HEK293 (cell line): ENCODE measurements around the gene CSK.

Experiments used
- CTCF ChIA-PET: fragments of 350-600 bp; formaldehyde crosslinking; extraction: SDS; loops from one replicate; lab custom pipeline; 2021; ENCODE audit warnings: antibody characterized with exemption; lab: Yijun Ruan, JAX
- POLR2A ChIA-PET: fragments of 300-600 bp; formaldehyde crosslinking; extraction: SDS; loops from one replicate; lab custom pipeline; 2020; ENCODE audit warnings: antibody characterized with exemption, inconsistent platforms; lab: Yijun Ruan, JAX
- H3K27ac ChIP-seq: fragments of 200-500 bp; sonication (Bioruptor generic); 2 replicates; pipeline ENCODE4 v1.5.1; 2014; ENCODE audit warnings: low read depth, low read length, control low read depth, inconsistent platforms; ENCODE audit errors: extremely low read depth
- H3K36me3 ChIP-seq, 2 experiments: fragments of 200-500 bp in 1 of 2; sonication (Bioruptor generic) in 1 of 2; 1 replicate in 1 of 2; 2 replicates in 1 of 2; pipeline ENCODE4 v1.5.1; 2014 to 2017; ENCODE audit warnings: inconsistent platforms in 2 of 2, low read length in 2 of 2; ENCODE audit not compliant: control insufficient read depth in 2 of 2, insufficient read depth in 1 of 2
- H3K4me1 ChIP-seq: fragments of 200-500 bp; sonication (Bioruptor generic); 2 replicates; pipeline ENCODE4 v1.5.1; 2014; ENCODE audit warnings: mild to moderate bottlenecking, low read length, inconsistent platforms; ENCODE audit not compliant: control insufficient read depth, insufficient read depth
- H3K4me3 ChIP-seq: 2 replicates; pipeline ENCODE4 v1.5.1; 2011; ENCODE audit warnings: low read depth, mild to moderate bottlenecking, control low read depth, low read length, moderate library complexity
- H3K9me3 ChIP-seq: fragments of 200-500 bp; sonication (Bioruptor generic); 2 replicates; pipeline ENCODE4 v1.5.1; 2014; ENCODE audit warnings: low read depth, low read length, inconsistent platforms; ENCODE audit not compliant: control insufficient read depth, insufficient read depth
- HOXA7 ChIP-seq: sonication (generic); formaldehyde crosslinking; IDR thresholded peaks from 2 replicates; pipeline ENCODE4 v1.8.1; 2022; ENCODE audit warnings: missing genetic modification reagents, borderline replicate concordance
- RBAK ChIP-seq: fragments of 450-650 bp; formaldehyde crosslinking; IDR thresholded peaks from 2 replicates; pipeline ENCODE4 v1.5.1; 2016; ENCODE audit warnings: missing biosample characterization, missing genetic modification characterization
- SETDB1 ChIP-seq: IDR thresholded peaks from one replicate; pipeline ENCODE4 v1.6.1; 2017; ENCODE audit warnings: mild to moderate bottlenecking, low read length, moderate library complexity, mixed read lengths; ENCODE audit not compliant: insufficient read length
- ZNF121 ChIP-seq: fragments of 450-650 bp; formaldehyde crosslinking; IDR thresholded peaks from 2 replicates; pipeline ENCODE4 v1.5.1; 2016; ENCODE audit warnings: missing biosample characterization, missing genetic modification characterization
- ZNF223 ChIP-seq: fragments of 450-650 bp; formaldehyde crosslinking; IDR thresholded peaks from 2 replicates; pipeline ENCODE4 v1.5.1; 2016; ENCODE audit warnings: missing biosample characterization, missing genetic modification characterization
- ZNF239 ChIP-seq: fragments of 450-650 bp; formaldehyde crosslinking; IDR thresholded peaks from 2 replicates; pipeline ENCODE4 v1.5.1; 2016; ENCODE audit warnings: missing biosample characterization, missing genetic modification characterization
- ZNF24 ChIP-seq: fragments of 450-650 bp; formaldehyde crosslinking; IDR thresholded peaks from 2 replicates; pipeline ENCODE4 v1.5.1; 2016; ENCODE audit warnings: missing biosample characterization, missing genetic modification characterization
- ZNF341 ChIP-seq: fragments of 450-650 bp; formaldehyde crosslinking; IDR thresholded peaks from 2 replicates; pipeline ENCODE4; 2016; ENCODE audit warnings: low read depth, missing biosample characterization, missing genetic modification characterization
- ZNF549 ChIP-seq: fragments of 450-650 bp; IDR thresholded peaks from 2 replicates; pipeline ENCODE4 v1.5.1; 2018; ENCODE audit warnings: missing biosample characterization, missing genetic modification characterization, mild to moderate bottlenecking, inconsistent platforms, moderate library complexity
- ZNF555 ChIP-seq: fragments of 450-650 bp; formaldehyde crosslinking; conservative IDR thresholded peaks from 2 replicates; pipeline ENCODE4 v1.5.1; 2017; ENCODE audit warnings: missing biosample characterization, mild to moderate bottlenecking, missing genetic modification characterization, inconsistent platforms
- ZNF623 ChIP-seq: fragments of 450-650 bp; formaldehyde crosslinking; IDR thresholded peaks from 2 replicates; pipeline ENCODE4 v1.5.1; 2016; ENCODE audit warnings: missing biosample characterization, missing genetic modification characterization
- ZNF658 ChIP-seq: fragments of 450-650 bp; formaldehyde crosslinking; IDR thresholded peaks from 2 replicates; pipeline ENCODE4; 2016; ENCODE audit warnings: missing biosample characterization, missing genetic modification characterization
- ZNF777 ChIP-seq: fragments of 450-650 bp; formaldehyde crosslinking; IDR thresholded peaks from 2 replicates; pipeline ENCODE4 v1.5.1; 2017; ENCODE audit warnings: missing biosample characterization, missing genetic modification characterization, borderline replicate concordance
- ZNF830 ChIP-seq: fragments of 450-650 bp; IDR thresholded peaks from 2 replicates; pipeline ENCODE4 v1.5.0; 2018; ENCODE audit warnings: missing biosample characterization, missing genetic modification characterization, low read depth, mild to moderate bottlenecking, moderate library complexity
- ZSCAN23 ChIP-seq: fragments of 450-650 bp; formaldehyde crosslinking; IDR thresholded peaks from 2 replicates; pipeline ENCODE4 v1.5.1; 2016; ENCODE audit warnings: missing biosample characterization, missing genetic modification characterization
- TF ChIP-seq, protein P1 (sequence below): fragments of 450-650 bp; IDR thresholded peaks from 2 replicates; pipeline ENCODE4 v1.5.1; 2018; ENCODE audit warnings: missing biosample characterization, mild to moderate bottlenecking, missing genetic modification characterization
- TF ChIP-seq, protein P2 (sequence below): fragments of 450-650 bp; formaldehyde crosslinking; IDR thresholded peaks from 2 replicates; pipeline ENCODE4 v1.5.1; 2016; ENCODE audit warnings: missing biosample characterization, missing genetic modification characterization
- TF ChIP-seq, protein P3 (sequence below): fragments of 450-650 bp; formaldehyde crosslinking; IDR thresholded peaks from 2 replicates; pipeline ENCODE4 v1.5.1; 2016; ENCODE audit warnings: missing biosample characterization, missing genetic modification characterization
- TF ChIP-seq, protein P4 (sequence below): fragments of 450-650 bp; formaldehyde crosslinking; IDR thresholded peaks from 2 replicates; pipeline ENCODE4 v1.5.1; 2016; ENCODE audit warnings: missing biosample characterization, missing genetic modification characterization
- TF ChIP-seq, protein P5 (sequence below): fragments of 450-650 bp; formaldehyde crosslinking; IDR thresholded peaks from 2 replicates; pipeline ENCODE4 v1.5.1; 2016; ENCODE audit warnings: missing biosample characterization, missing genetic modification characterization, low read depth
- TF ChIP-seq, protein P6 (sequence below): fragments of 450-650 bp; formaldehyde crosslinking; IDR thresholded peaks from 2 replicates; pipeline ENCODE4 v1.5.1; 2016; ENCODE audit warnings: missing biosample characterization, missing genetic modification characterization

The CSK gene

DNA sequence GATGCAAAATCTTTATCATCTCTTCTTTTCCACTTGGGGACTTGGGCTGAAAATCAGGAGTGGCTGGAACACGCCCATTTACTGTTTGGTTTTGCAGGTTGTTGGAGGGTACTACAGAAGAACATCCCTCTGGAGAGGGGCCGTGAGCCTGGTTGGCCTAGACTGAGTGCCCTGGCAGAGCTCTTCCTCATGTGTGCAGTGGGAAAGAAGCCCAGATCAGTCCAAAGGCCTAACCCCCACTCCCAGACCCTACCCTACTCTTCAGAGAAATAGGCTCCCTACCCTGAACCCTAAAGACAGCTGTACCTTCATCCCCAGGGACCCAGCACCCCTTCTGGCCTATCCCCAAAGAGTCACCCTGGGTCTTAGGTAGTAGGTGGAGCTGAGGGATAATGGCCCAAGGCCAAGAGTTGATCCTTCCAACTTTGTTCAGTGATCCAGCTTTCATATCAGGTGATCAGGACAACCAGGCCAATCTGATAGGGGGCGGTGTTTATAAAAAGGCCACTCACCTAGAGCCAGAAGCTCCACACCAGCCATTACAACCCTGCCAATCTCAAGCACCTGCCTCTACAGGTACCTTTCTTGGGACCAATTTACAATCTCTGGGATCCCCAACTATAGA lies 33.4 kb upstream of the CSK start, which contains the start of gene CYP1A2:
CYP1A2 (plus strand) TSS at position 524 of the 625 bp plus-strand sequence. CDS start 894 bp downstream, outside the sequence.
- POLR2A ChIA-PET = interaction anchor here (0.8 kb wide), 1 partner anchor 107 kb away, joined by 3 read pairs; no protein-coding TSS in a partner anchor

DNA sequence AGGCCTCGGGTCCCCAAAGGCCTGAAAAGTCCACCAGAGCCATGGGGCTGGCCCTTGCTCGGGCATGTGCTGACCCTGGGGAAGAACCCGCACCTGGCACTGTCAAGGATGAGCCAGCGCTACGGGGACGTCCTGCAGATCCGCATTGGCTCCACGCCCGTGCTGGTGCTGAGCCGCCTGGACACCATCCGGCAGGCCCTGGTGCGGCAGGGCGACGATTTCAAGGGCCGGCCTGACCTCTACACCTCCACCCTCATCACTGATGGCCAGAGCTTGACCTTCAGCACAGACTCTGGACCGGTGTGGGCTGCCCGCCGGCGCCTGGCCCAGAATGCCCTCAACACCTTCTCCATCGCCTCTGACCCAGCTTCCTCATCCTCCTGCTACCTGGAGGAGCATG lies 32.0 kb upstream of the CSK start:
- POLR2A ChIA-PET = no interaction called here
- H3K4me1 ChIP-seq = no peaks in the 10 kb centered on the region
- no peak overlapping the region for H3K27ac ChIP-seq
- CTCF ChIA-PET = interaction anchor here (1.6 to 6.0 kb wide), 2 partner anchors 20 to 38 kb away, joined by 4 to 45 read pairs; no protein-coding TSS in a partner anchor
- H3K4me3 ChIP-seq = no peak overlapping the region
- no peaks in the 10 kb centered on the region for H3K9me3 ChIP-seq
- no peaks in the 10 kb centered on the region; a peak in 1 of 3 replicates for H3K36me3 ChIP-seq
- no peak for TF ChIP-seq SETDB1
- TF ChIP-seq, protein P1, sequence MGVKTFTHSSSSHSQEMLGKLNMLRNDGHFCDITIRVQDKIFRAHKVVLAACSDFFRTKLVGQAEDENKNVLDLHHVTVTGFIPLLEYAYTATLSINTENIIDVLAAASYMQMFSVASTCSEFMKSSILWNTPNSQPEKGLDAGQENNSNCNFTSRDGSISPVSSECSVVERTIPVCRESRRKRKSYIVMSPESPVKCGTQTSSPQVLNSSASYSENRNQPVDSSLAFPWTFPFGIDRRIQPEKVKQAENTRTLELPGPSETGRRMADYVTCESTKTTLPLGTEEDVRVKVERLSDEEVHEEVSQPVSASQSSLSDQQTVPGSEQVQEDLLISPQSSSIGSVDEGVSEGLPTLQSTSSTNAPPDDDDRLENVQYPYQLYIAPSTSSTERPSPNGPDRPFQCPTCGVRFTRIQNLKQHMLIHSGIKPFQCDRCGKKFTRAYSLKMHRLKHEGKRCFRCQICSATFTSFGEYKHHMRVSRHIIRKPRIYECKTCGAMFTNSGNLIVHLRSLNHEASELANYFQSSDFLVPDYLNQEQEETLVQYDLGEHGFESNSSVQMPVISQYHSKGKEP (tag by site-specific recombination) = no peak
- TF ChIP-seq, protein P2, sequence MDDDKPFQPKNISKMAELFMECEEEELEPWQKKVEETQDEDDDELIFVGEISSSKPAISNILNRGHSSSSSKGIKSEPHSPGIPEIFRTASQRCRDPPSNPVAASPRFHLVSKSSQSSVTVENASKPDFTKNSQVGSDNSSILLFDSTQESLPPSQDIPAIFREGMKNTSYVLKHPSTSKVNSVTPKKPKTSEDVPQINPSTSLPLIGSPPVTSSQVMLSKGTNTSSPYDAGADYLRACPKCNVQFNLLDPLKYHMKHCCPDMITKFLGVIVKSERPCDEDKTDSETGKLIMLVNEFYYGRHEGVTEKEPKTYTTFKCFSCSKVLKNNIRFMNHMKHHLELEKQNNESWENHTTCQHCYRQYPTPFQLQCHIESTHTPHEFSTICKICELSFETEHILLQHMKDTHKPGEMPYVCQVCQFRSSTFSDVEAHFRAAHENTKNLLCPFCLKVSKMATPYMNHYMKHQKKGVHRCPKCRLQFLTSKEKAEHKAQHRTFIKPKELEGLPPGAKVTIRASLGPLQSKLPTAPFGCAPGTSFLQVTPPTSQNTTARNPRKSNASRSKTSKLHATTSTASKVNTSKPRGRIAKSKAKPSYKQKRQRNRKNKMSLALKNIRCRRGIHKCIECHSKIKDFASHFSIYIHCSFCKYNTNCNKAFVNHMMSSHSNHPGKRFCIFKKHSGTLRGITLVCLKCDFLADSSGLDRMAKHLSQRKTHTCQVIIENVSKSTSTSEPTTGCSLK (tag by site-specific recombination) = no peak
- no peak for TF ChIP-seq ZNF549
- TF ChIP-seq ZNF341 = no peak
- TF ChIP-seq, protein P3, sequence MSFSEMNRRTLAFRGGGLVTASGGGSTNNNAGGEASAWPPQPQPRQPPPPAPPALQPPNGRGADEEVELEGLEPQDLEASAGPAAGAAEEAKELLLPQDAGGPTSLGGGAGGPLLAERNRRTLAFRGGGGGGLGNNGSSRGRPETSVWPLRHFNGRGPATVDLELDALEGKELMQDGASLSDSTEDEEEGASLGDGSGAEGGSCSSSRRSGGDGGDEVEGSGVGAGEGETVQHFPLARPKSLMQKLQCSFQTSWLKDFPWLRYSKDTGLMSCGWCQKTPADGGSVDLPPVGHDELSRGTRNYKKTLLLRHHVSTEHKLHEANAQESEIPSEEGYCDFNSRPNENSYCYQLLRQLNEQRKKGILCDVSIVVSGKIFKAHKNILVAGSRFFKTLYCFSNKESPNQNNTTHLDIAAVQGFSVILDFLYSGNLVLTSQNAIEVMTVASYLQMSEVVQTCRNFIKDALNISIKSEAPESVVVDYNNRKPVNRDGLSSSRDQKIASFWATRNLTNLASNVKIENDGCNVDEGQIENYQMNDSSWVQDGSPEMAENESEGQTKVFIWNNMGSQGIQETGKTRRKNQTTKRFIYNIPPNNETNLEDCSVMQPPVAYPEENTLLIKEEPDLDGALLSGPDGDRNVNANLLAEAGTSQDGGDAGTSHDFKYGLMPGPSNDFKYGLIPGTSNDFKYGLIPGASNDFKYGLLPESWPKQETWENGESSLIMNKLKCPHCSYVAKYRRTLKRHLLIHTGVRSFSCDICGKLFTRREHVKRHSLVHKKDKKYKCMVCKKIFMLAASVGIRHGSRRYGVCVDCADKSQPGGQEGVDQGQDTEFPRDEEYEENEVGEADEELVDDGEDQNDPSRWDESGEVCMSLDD (tag by site-specific recombination) = no peak
- no peak for TF ChIP-seq HOXA7 (CRISPR knock-in tag)
- no peak for TF ChIP-seq ZNF239 (tag by site-specific recombination)
- no peak for TF ChIP-seq ZNF623 (tag by site-specific recombination)
- no peak for TF ChIP-seq ZNF658
- TF ChIP-seq, protein P4, sequence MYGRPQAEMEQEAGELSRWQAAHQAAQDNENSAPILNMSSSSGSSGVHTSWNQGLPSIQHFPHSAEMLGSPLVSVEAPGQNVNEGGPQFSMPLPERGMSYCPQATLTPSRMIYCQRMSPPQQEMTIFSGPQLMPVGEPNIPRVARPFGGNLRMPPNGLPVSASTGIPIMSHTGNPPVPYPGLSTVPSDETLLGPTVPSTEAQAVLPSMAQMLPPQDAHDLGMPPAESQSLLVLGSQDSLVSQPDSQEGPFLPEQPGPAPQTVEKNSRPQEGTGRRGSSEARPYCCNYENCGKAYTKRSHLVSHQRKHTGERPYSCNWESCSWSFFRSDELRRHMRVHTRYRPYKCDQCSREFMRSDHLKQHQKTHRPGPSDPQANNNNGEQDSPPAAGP (tag by site-specific recombination) = no peak
- TF ChIP-seq, all 188 proteins: peak for 0

More for the DNA sequence above, 33.4 kb upstream of the CSK start, which contains the start of gene CYP1A2:
- H3K36me3 ChIP-seq = no peaks in the 10 kb centered on the region; a peak in 1 of 3 replicates
- no peaks in the 10 kb centered on the region for H3K4me1 ChIP-seq
- no peak within 1 kb of the TSS for H3K4me3 ChIP-seq
- CTCF ChIA-PET = interaction anchor here (0.6 to 6.0 kb wide), 3 partner anchors 22 to 1144 kb away, joined by 3 to 45 read pairs (median 4); partner anchors contain the start of gene COX5A
- no peak within 1 kb of the TSS for H3K27ac ChIP-seq
- H3K9me3 ChIP-seq = no peaks in the 10 kb centered on the region
- no peak for TF ChIP-seq ZNF777
- no peak for TF ChIP-seq RBAK
- TF ChIP-seq ZNF223 (tag by site-specific recombination) = no peak
- no peak for TF ChIP-seq ZNF830 (tag by site-specific recombination)
- TF ChIP-seq, protein P5, sequence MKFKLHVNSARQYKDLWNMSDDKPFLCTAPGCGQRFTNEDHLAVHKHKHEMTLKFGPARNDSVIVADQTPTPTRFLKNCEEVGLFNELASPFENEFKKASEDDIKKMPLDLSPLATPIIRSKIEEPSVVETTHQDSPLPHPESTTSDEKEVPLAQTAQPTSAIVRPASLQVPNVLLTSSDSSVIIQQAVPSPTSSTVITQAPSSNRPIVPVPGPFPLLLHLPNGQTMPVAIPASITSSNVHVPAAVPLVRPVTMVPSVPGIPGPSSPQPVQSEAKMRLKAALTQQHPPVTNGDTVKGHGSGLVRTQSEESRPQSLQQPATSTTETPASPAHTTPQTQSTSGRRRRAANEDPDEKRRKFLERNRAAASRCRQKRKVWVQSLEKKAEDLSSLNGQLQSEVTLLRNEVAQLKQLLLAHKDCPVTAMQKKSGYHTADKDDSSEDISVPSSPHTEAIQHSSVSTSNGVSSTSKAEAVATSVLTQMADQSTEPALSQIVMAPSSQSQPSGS (tag by site-specific recombination) = no peak
- TF ChIP-seq, protein P6, sequence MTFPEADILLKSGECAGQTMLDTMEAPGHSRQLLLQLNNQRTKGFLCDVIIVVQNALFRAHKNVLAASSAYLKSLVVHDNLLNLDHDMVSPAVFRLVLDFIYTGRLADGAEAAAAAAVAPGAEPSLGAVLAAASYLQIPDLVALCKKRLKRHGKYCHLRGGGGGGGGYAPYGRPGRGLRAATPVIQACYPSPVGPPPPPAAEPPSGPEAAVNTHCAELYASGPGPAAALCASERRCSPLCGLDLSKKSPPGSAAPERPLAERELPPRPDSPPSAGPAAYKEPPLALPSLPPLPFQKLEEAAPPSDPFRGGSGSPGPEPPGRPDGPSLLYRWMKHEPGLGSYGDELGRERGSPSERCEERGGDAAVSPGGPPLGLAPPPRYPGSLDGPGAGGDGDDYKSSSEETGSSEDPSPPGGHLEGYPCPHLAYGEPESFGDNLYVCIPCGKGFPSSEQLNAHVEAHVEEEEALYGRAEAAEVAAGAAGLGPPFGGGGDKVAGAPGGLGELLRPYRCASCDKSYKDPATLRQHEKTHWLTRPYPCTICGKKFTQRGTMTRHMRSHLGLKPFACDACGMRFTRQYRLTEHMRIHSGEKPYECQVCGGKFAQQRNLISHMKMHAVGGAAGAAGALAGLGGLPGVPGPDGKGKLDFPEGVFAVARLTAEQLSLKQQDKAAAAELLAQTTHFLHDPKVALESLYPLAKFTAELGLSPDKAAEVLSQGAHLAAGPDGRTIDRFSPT (tag by site-specific recombination) = no peak
- TF ChIP-seq ZSCAN23 (tag by site-specific recombination) = no peak
- no peak for TF ChIP-seq ZNF121 (tag by site-specific recombination)
- TF ChIP-seq ZNF24 (tag by site-specific recombination) = no peak
- no peak for TF ChIP-seq ZNF555 (tag by site-specific recombination)
